Measurements from ENCODE around the gene CACNA1I.

GRCh38 chr22:39685336-39686177, 115.0 kb downstream of the CACNA1I start:
- no peak for TF ChIP-seq POLR2A (IDR thresholded peaks at IDR 0.05)
- no peak for TF ChIP-seq CTCF (IDR thresholded peaks at IDR 0.05)
